Measurements from ENCODE around the gene EFCAB11.

DNA sequence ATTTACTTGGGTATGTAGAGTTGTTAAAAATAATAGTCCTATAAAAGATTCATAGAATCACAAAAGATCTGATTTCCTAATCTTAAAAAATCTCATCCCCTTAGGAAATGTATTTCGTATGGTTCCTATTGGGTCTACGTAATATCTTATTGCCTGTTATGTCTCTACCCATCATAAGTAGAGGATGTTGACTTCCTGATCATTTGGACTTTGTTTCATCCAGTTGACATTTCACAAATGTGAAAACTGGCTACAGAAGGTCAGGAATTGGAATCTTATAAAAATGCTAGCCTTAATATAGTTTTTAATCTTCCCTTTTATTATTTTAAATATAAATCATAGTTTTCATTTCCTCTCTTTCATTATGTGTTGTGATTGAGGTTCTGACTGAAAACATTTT lies 46.4 kb upstream of the EFCAB11 start:
- TF ChIP-seq, protein P1, sequence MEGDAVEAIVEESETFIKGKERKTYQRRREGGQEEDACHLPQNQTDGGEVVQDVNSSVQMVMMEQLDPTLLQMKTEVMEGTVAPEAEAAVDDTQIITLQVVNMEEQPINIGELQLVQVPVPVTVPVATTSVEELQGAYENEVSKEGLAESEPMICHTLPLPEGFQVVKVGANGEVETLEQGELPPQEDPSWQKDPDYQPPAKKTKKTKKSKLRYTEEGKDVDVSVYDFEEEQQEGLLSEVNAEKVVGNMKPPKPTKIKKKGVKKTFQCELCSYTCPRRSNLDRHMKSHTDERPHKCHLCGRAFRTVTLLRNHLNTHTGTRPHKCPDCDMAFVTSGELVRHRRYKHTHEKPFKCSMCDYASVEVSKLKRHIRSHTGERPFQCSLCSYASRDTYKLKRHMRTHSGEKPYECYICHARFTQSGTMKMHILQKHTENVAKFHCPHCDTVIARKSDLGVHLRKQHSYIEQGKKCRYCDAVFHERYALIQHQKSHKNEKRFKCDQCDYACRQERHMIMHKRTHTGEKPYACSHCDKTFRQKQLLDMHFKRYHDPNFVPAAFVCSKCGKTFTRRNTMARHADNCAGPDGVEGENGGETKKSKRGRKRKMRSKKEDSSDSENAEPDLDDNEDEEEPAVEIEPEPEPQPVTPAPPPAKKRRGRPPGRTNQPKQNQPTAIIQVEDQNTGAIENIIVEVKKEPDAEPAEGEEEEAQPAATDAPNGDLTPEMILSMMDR (conservative IDR thresholded peaks at IDR 0.05; ENCODE audit: low read length) = no peak
- TF ChIP-seq EZH2phosphoT487 (IDR thresholded peaks at IDR 0.05; ENCODE audit: borderline replicate concordance) = no peak
